GM21390 (cell line): ENCODE data around the gene LRRN2.
"Not testable (repeated sequence)": the region's sequence is repeated elsewhere in the genome, so short reads cannot be mapped to it uniquely, and the experiment has no call there.

Experiments used
- ATAC-seq: cut with Tn5 transposase; IDR thresholded peaks from one replicate; pipeline ENCODE4 v1.9.1; 2021; ENCODE audit not compliant: unreplicated experiment

Gene LRRN2

GRCh38 chr1:204685236-204686006, at the start of gene LRRN2:
Gene LRRN2 (minus strand): TSS chr1:204685738. CDS start chr1:204619992, 65,746 bp downstream.
- no peak for ATAC-seq

GRCh38 chr1:204735042-204735441, 49.5 kb upstream of the LRRN2 start:
- ATAC-seq: no peak

GRCh38 chr1:204733869-204734596, 48.5 kb upstream of the LRRN2 start:
- ATAC-seq: no peak

GRCh38 chr1:204733289-204733688, 47.8 kb upstream of the LRRN2 start:
- no peak for ATAC-seq

GRCh38 chr1:204731985-204732575, 46.5 kb upstream of the LRRN2 start:
- no peak for ATAC-seq

- ATAC-seq: no peak
Observed at GRCh38 chr1:204731509-204731908, 46.0 kb upstream of the LRRN2 start.

- ATAC-seq: no peak
Observed at GRCh38 chr1:204730826-204731459, 45.4 kb upstream of the LRRN2 start.

- ATAC-seq: no peak
Observed at GRCh38 chr1:204729516-204729915, 44.0 kb upstream of the LRRN2 start.

- no peak for ATAC-seq
Observed at GRCh38 chr1:204728456-204728855, 42.9 kb upstream of the LRRN2 start.

- ATAC-seq: no peak
Observed at GRCh38 chr1:204728045-204728444, 42.5 kb upstream of the LRRN2 start.

- not testable (repeated sequence) for ATAC-seq
Observed at GRCh38 chr1:204727438-204727837, 41.9 kb upstream of the LRRN2 start.

GRCh38 chr1:204726478-204726877, 40.9 kb upstream of the LRRN2 start:
- ATAC-seq: no peak

- ATAC-seq: no peak
Observed at GRCh38 chr1:204725821-204726448, 40.4 kb upstream of the LRRN2 start.

- ATAC-seq: no peak
Observed at GRCh38 chr1:204723131-204723787, 37.7 kb upstream of the LRRN2 start.

- no peak for ATAC-seq
Observed at GRCh38 chr1:204721373-204722055, 36.0 kb upstream of the LRRN2 start.

GRCh38 chr1:204716660-204717059, 31.1 kb upstream of the LRRN2 start:
- ATAC-seq: no peak

GRCh38 chr1:204714861-204715511, 29.4 kb upstream of the LRRN2 start:
- peak; percentile 59 for ATAC-seq

GRCh38 chr1:204714194-204714860, 28.8 kb upstream of the LRRN2 start:
- peak; percentile 10 for ATAC-seq

- ATAC-seq: no peak
Observed at GRCh38 chr1:204713541-204713940, 28.0 kb upstream of the LRRN2 start.
